ENCODE measurements around the gene ZFYVE28. TPM values are rescaled to one million over a fixed set of nuclear protein-coding genes. Genes with fewer than 3 reads are reported as not detected.

ZFYVE28 gene
- total RNA-seq, 1 donor from 2014 or later: 3.6 TPM

GRCh38 chr4:2265113-2266110 lies 153.0 kb downstream of the ZFYVE28 start:
- no peak for DNase-seq (ENCODE audit: extremely low spot score, unreplicated experiment)
- Mint-ChIP-seq H3K9me3 (no peaks in the 10 kb centered on the region), H3K4me1 (ENCODE audit: unreplicated experiment) (no peaks in the 10 kb centered on the region), H3K27ac (no peak overlapping the region), H3K4me3 (no peak overlapping the region), H3K36me3 (no peaks in the 10 kb centered on the region), H3K27me3 (no peaks in the 10 kb centered on the region)
- TF ChIP-seq, protein P1, sequence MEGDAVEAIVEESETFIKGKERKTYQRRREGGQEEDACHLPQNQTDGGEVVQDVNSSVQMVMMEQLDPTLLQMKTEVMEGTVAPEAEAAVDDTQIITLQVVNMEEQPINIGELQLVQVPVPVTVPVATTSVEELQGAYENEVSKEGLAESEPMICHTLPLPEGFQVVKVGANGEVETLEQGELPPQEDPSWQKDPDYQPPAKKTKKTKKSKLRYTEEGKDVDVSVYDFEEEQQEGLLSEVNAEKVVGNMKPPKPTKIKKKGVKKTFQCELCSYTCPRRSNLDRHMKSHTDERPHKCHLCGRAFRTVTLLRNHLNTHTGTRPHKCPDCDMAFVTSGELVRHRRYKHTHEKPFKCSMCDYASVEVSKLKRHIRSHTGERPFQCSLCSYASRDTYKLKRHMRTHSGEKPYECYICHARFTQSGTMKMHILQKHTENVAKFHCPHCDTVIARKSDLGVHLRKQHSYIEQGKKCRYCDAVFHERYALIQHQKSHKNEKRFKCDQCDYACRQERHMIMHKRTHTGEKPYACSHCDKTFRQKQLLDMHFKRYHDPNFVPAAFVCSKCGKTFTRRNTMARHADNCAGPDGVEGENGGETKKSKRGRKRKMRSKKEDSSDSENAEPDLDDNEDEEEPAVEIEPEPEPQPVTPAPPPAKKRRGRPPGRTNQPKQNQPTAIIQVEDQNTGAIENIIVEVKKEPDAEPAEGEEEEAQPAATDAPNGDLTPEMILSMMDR (conservative IDR thresholded peaks at IDR 0.05): no peak

DNA sequence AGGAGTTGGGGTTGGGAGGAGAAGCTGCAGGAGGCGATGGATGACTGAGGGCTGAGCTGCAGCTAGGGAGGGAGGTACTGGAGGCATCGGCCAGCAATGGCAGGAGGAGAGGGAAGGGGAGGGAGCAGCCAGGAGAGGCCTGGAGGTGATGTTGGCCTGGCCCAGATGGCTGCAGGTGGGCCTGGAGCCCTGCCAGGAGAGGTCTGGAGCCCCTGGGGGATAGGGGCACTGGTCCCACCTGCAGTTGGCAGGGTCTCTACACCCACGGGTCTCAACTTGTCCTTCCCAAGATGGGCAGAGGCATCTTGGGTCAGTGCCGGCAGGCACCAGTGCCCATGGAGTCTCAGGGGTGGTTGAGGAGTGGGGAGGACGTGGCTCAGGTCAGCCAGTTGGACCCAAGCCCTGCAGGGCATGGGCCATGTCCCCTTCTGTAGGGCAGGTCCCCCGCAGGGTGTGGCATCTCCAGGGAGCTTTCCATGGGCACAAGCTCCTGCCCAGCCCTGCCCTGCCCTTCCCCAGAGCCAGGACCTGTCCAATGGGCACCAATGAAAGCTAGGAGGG lies 153.9 kb downstream of the ZFYVE28 start:
- H3K4me3 Mint-ChIP-seq: no peak overlapping the region
- TF ChIP-seq, protein P1 (conservative IDR thresholded peaks at IDR 0.05): no peak
- DNase-seq (ENCODE audit: extremely low spot score, unreplicated experiment): no peak
- H3K9me3 Mint-ChIP-seq: no peaks in the 10 kb centered on the region
- H3K36me3 Mint-ChIP-seq: no peaks in the 10 kb centered on the region
- H3K27me3 Mint-ChIP-seq: no peaks in the 10 kb centered on the region
- H3K27ac Mint-ChIP-seq: no peak overlapping the region
- no peaks in the 10 kb centered on the region for H3K4me1 Mint-ChIP-seq (ENCODE audit: unreplicated experiment)

DNA sequence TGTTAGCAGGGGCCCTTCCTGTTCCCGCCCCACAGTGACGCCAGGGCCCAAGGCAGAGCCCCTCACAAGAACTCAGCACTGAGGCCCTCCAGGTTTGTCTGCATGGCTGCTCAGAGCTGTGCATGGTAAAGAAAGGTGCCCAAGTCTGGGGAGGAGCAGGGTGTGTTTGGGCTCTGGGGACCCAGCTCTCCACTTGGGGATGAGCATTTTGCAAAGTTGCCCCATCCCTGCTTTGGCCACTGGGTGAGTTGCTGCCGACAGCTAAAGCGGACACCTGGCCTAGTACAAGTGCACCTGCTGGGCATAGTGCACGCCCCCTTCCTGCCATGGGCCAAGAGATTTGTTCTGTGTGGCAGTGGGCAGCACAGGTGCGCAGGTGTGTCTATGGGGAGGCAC lies 154.5 kb downstream of the ZFYVE28 start:
- no peaks in the 10 kb centered on the region for H3K9me3 Mint-ChIP-seq
- DNase-seq (ENCODE audit: extremely low spot score, unreplicated experiment): no peak
- H3K36me3 Mint-ChIP-seq: no peaks in the 10 kb centered on the region
- no peaks in the 10 kb centered on the region for H3K4me1 Mint-ChIP-seq (ENCODE audit: unreplicated experiment)
- H3K27ac Mint-ChIP-seq: no peak overlapping the region
- H3K4me3 Mint-ChIP-seq: peak overlapping the region; percentile 83
- no peaks in the 10 kb centered on the region for H3K27me3 Mint-ChIP-seq
- TF ChIP-seq, protein P1 (conservative IDR thresholded peaks at IDR 0.05): no peak

DNA sequence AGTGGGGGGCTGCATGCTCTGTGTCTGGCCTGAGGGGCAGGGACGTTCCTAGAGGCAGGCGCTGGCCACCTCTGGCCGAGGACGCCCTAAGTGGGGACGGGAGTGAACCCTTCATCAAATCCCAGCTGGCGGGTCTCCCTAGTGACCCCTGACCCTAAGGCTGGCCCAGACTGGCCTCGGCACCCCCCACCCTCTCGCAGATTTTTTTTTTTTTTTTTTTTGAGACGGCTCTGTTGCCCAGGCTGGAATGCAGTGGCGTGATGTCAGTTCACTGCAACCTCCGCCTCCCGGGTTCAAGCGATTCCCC lies 155.5 kb downstream of the ZFYVE28 start:
- Mint-ChIP-seq H3K9me3 (no peaks in the 10 kb centered on the region), H3K27me3 (no peaks in the 10 kb centered on the region), H3K36me3 (no peaks in the 10 kb centered on the region), H3K27ac (no peak overlapping the region), H3K4me1 (ENCODE audit: unreplicated experiment) (no peaks in the 10 kb centered on the region), H3K4me3 (peak overlapping the region; percentile 83)
- TF ChIP-seq, protein P1 (conservative IDR thresholded peaks at IDR 0.05): no peak
- no peak for DNase-seq (ENCODE audit: extremely low spot score, unreplicated experiment)

- peak; percentile 99 for DNase-seq (ENCODE audit: extremely low spot score, unreplicated experiment)
- peak overlapping the region; percentile 83 for H3K4me3 Mint-ChIP-seq
- no peaks in the 10 kb centered on the region for H3K9me3 Mint-ChIP-seq
- no peaks in the 10 kb centered on the region for H3K4me1 Mint-ChIP-seq (ENCODE audit: unreplicated experiment)
- H3K36me3 Mint-ChIP-seq: no peaks in the 10 kb centered on the region
- no peak overlapping the region for H3K27ac Mint-ChIP-seq
- TF ChIP-seq, protein P1 (conservative IDR thresholded peaks at IDR 0.05): no peak
- no peaks in the 10 kb centered on the region for H3K27me3 Mint-ChIP-seq
Observed at GRCh38 chr4:2262145-2262943, 156.1 kb downstream of the ZFYVE28 start.
